HG02678 (cell line): ENCODE data around the gene NKX1-1.
"Not testable (repeated sequence)": the region's sequence is repeated elsewhere in the genome, so short reads cannot be mapped to it uniquely, and the experiment has no call there.

ENCODE experiments used
- ATAC-seq: cut with Tn5 transposase; IDR thresholded peaks from one replicate; pipeline ENCODE4 v1.9.1; 2021; ENCODE audit warnings: mild to moderate bottlenecking, moderate library complexity; ENCODE audit not compliant: unreplicated experiment

The NKX1-1 gene

DNA sequence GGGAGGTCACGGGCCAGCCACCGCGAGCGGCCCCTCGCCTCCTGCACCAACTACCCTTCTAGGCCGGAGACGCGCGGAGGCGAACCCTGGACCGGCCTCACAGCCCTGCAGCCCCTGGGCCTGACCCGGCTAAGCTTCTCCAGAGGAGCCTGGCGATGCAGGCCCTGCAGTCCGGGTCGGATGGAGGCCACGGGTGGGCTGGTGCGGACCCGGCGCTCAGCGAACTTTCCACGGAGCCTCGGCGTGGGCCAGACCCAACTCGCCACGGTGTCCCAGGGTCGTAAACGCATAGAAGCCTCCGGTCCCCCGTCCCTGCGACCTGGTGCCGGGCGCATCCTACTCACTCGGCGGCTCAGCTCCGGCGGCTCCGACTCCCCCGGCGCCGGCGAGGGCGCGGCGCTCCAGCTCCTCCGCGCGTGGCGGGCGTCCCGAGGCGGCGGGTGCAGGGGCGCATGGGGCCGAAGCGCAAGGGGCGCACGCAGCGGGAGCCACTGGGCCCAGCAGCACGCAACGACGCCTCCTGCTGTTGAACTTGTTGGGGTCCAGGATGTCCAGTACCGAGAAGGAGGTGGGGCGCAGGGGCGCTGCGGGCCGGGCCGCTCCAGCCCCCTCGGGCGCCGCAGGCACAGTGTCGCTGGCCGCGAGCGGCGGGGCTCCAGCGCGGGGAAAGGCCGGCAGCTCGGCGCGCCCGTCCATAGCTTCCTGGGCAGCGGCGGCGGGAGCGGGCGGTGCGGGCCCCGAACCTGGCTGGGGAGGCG is 427 bp downstream of the NKX1-1 start:
- no peak for ATAC-seq

GRCh38 chr4:1405254-1405635 is 997 bp downstream of the NKX1-1 start:
- ATAC-seq, result no peak

GRCh38 chr4:1404573-1405253 is 1.5 kb downstream of the NKX1-1 start:
- ATAC-seq, result no peak

- no peak for ATAC-seq
Measured at GRCh38 chr4:1403591-1404572, 2.4 kb downstream of the NKX1-1 start.

- ATAC-seq, result no peak
Measured at GRCh38 chr4:1403177-1403583, 3.1 kb downstream of the NKX1-1 start.

DNA sequence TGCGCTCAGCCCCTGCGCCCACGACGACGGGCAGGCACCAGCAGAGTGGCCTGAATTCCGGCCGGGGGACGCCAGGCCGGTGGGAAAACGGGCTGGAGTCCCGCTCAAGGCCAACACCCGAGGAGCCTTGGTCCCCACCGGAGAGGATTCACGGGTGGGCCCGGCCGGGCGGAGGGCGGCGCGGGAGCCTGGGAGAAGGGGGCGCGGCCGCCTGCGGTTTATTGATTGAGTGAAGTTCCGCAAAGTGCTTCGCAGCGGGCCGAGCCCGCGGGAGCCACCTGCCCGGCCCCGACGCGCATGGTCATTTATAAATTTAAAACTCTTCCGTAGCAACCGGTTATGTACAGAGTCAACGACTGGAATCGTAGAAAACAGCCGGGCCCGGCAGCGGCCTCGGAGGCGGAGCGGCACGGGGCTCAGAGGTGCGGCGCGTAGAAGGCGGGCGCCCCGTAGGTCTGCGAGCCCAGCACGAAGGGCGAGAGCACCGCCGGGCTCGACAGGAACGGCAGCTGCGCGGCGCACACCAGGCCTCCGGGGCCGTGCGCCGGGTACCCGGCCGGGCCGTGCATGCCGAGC is 3.6 kb downstream of the NKX1-1 start:
- ATAC-seq, result no peak

- no peak for ATAC-seq
Measured at GRCh38 chr4:1402021-1402515, 4.2 kb downstream of the NKX1-1 start.

DNA sequence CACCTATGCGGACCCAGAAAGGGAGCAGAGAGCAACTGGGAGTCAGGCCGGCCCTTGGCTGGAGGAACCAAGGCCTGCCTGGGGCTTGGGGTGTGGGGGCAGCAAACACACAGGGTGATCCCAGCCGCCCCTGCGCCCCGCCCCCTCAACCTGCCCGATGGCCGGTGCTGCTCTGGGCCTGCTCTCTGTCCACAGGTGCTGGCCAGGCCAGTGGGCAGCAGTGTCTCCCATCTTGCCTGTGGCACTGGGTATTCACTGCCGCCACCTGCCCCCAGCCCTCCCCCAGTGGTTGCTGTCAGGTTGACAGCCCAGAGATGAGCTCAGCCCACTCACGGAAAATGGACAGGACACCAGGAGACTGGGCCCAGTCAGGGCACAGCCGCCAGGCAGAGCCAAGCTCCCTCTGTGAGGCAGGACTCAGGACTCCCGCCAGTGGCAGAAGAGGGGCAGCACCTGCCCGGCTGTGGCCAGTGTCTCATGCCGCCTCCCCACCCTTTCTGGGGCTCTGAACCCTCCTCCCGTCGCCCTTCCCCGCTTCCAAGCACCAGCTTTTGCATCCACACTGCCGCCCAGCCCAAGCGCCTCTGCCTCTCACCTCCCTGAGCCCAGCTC is 4.7 kb downstream of the NKX1-1 start:
- no peak for ATAC-seq

DNA sequence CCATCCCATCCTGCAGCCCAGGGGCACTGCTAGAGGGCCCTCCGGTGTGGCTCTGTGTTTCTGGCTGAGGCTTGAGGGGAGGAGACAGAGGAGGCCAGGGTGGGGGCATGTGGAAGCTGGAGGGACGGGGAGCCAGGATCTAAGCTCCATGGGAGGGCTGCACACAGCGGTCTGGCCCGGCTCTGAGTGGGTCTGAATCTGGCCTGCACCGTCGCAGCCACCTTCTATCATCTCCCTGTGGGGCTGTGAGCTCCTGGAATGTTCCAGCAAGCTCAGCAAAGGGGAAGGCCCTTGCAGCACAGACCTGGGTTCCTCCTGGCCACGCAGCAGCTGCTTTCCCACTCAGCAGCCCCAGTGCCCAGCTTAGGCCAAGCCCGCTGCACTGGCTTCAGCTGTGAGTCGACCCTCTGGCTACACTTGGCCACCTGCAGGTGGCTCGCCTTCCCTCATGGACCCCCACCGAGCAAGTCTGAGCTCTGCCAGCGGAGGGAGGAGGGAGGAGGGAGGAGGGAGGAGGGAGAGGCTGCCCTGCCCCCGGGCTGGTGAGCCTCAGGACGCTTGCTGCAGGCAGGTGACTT is 5.3 kb downstream of the NKX1-1 start:
- no peak for ATAC-seq

DNA sequence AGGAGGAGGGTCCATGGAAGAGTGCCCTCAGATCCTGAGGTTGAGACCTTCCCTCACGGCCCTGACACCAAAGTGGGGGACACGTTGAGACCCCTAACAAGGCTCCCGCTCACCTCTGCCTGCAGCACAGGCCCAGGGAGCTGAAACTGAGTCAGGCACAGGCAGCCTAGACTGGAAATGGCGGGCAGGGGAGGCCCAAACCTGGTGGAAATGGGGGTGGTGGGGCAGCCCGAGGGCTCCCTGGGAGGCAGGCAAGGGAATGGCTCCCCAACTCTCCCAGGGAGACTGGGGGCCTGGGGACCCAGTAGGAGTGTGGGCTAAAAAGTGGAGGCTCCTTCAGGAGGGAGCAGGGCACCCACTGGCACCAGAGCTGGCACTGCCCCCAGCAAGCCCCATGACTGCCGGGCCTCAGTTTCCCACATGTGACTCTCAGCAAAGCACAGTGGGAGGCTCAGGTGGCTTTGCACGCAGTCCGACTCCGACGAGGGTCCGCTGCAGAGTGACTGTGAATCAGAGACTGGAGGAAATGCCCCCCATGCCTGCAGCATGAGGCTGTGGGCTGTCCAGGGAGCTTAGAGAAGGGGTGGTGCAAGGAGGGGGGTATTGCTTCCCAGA is 5.9 kb downstream of the NKX1-1 start:
- ATAC-seq, result no peak

- ATAC-seq, result no peak
Measured at GRCh38 chr4:1399508-1400190, 6.6 kb downstream of the NKX1-1 start.

GRCh38 chr4:1398681-1399507 is 7.3 kb downstream of the NKX1-1 start:
- ATAC-seq, result no peak

GRCh38 chr4:1396806-1397455 is 9.3 kb downstream of the NKX1-1 start:
- no peak for ATAC-seq

- ATAC-seq, result no peak
Measured at GRCh38 chr4:1395941-1396805, 10.1 kb downstream of the NKX1-1 start.

DNA sequence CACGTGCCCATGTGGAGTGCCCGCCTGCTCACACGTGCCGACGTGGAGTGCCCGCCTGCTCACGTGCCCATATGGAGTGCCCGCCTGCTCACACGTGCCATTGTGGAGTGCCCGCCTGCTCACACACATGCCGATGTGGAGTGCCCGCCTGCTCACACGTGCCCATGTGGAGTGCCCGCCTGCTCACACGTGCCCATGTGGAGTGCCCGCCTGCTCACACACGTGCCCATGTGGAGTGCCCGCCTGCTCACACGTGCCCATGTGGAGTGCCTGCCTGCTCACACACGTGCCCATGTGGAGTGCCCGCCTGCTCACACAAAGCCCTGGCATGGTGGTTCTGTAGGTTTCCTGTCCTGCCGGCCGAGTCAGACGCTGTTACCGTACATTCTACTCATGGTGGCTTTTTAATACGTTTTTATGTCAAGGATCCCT is 10.8 kb downstream of the NKX1-1 start:
- not testable (repeated sequence) for ATAC-seq

DNA sequence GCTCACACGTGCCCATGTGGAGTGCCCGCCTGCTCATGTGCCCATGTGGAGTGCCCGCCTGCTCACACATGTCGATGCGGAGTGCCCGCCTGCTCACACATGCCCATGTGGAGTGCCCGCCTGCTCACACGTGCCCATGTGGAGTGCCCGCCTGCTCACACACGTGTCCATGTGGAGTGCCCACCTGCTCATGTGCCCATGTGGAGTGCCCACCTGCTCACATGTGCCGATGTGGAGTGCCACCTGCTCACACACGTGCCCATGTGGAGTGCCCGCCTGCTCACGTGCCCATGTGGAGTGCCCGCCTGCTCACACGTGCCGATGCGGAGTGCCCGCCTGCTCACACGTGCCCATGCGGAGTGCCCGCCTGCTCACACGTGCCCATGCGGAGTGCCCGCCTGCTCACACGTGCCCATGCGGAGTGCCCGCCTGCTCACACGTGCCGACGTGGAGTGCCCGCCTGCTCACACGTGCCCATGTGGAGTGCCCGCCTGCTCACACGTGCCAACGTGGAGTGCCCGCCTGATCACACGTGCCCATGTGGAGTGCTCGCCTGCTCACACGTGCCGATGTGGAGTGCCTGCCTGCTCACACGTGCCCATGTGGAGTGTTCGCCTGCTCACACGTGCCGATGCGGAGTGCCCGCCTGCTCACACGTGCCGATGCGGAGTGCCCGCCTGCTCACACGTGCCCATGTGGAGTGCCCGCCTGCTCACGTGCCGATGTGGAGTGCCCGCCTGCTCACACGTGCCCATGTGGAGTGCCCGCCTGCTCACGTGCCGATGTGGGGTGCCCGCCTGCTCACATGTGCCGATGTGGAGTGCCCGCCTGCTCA is 11.5 kb downstream of the NKX1-1 start:
- not testable (repeated sequence) for ATAC-seq
